ENCODE data around the gene CFHR4.

- TF ChIP-seq POLR2A (IDR thresholded peaks at IDR 0.05; ENCODE audit: low read length), result no peak
- TF ChIP-seq GATA1 (IDR thresholded peaks at IDR 0.05; ENCODE audit: low read depth, low read length), result no peak
These were observed 9.4 kb downstream of the CFHR4 start for GRCh38 chr1:196897158-196897828.
